ENCODE measurements around the gene CD74. TPM values are rescaled to one million over a fixed set of nuclear protein-coding genes. Genes with fewer than 3 reads are reported as not detected.

CD74 gene
- polyA plus RNA-seq, 2 of the 4 experiments (the other 2 are of a cell fraction), result not detected

GRCh38 chr5:150402901-150403342 lies 9.8 kb downstream of the CD74 start (continued):
- TF ChIP-seq E2F6 (IDR thresholded peaks at IDR 0.05; ENCODE audit: borderline replicate concordance, low read depth) (no peak), NR3C1 (IDR thresholded peaks at IDR 0.05) (no peak), FOXS1 (CRISPR knock-in tag; IDR thresholded peaks at IDR 0.05) (no peak), TP53 (CRISPR knock-in tag; IDR thresholded peaks at IDR 0.05) (no peak)

GRCh38 chr5:150402229-150402773 lies 10.4 kb downstream of the CD74 start:
- DNase-seq (ENCODE audit: low read depth in 1 of 2, low spot score in 1 of 2) (no peak), ATAC-seq (no peak), FAIRE-seq (no peak)
- Histone ChIP-seq H3K4me1 (no peaks in the 10 kb centered on the region), H3K27ac (no peak overlapping the region), H3K4me2 (no peak overlapping the region), H3K9me3 (no peaks in the 10 kb centered on the region), H3K4me3 (no peak overlapping the region)
- CTCF ChIA-PET, result interaction anchor here (1.9 kb wide), 1 partner anchor 34 kb away, joined by 5 read pairs; no protein-coding TSS in a partner anchor
- 73% methylated on average over 2 of the region's 4 CpGs for WGBS (ENCODE audit: missing lambda C conversion rate)
- TF ChIP-seq RAD21 (conservative IDR thresholded peaks at IDR 0.05 in 1 of 2, IDR thresholded peaks at IDR 0.05 in 1 of 2) (no peak), E2F6 (IDR thresholded peaks at IDR 0.05; ENCODE audit: borderline replicate concordance, low read depth) (no peak), MYC (IDR thresholded peaks at IDR 0.05; ENCODE audit: borderline replicate concordance, low read length) (no peak), POLR2AphosphoS2 (conservative IDR thresholded peaks at IDR 0.05; ENCODE audit: low read length) (no peak), RARB (CRISPR knock-in tag; IDR thresholded peaks at IDR 0.05) (no peak), MAZ (IDR thresholded peaks at IDR 0.05; ENCODE audit: borderline replicate concordance, low read depth, low read length) (no peak), CBX2 (IDR thresholded peaks at IDR 0.05; ENCODE audit: borderline replicate concordance, low read depth) (no peak)
- POLR2A ChIA-PET, result no interaction called here

GRCh38 chr5:150401376-150402228 lies 11.1 kb downstream of the CD74 start:
- Histone ChIP-seq H3K4me3 (no peak overlapping the region), H3K4me2 (no peak overlapping the region), H3K4me1 (no peaks in the 10 kb centered on the region), H3K27ac (no peak overlapping the region), H3K9me3 (no peaks in the 10 kb centered on the region)
- TF ChIP-seq NR3C1 (IDR thresholded peaks at IDR 0.05), result no peak
- TF ChIP-seq MAFK (IDR thresholded peaks at IDR 0.05; ENCODE audit: partially characterized antibody), result no peak
- TF ChIP-seq ZFP36 (IDR thresholded peaks at IDR 0.05; ENCODE audit: borderline replicate concordance, partially characterized antibody), result no peak
- TF ChIP-seq RARB (CRISPR knock-in tag; IDR thresholded peaks at IDR 0.05), result no peak
- ChIA-PET CTCF (interaction anchor here (1.9 kb wide), 1 partner anchor 35 kb away, joined by 5 read pairs; no protein-coding TSS in a partner anchor), POLR2A (no interaction called here)
- FAIRE-seq, result no peak
- 92% methylated on average over 10 of the region's 11 CpGs for WGBS (ENCODE audit: missing lambda C conversion rate)
- no peak for DNase-seq (ENCODE audit: low read depth in 1 of 2, low spot score in 1 of 2)
- ATAC-seq, result no peak

- TF ChIP-seq POLR2A (IDR thresholded peaks at IDR 0.05; ENCODE audit: low read length), result no peak
- no peak for TF ChIP-seq EHF (CRISPR knock-in tag; IDR thresholded peaks at IDR 0.05)
- TF ChIP-seq E2F6 (IDR thresholded peaks at IDR 0.05; ENCODE audit: borderline replicate concordance, low read depth), result no peak
- TF ChIP-seq TFCP2L1 (CRISPR knock-in tag; IDR thresholded peaks at IDR 0.05), result no peak
- TF ChIP-seq POLR2AphosphoS2 (conservative IDR thresholded peaks at IDR 0.05; ENCODE audit: low read length), result 0 out of 2 replicates have a peak, but pooled peaks have one; percentile 22
- TF ChIP-seq GATA3 (IDR thresholded peaks at IDR 0.05; ENCODE audit: borderline replicate concordance), result no peak
- no peak for TF ChIP-seq PBX3 (IDR thresholded peaks at IDR 0.05)
- no peak for TF ChIP-seq ZC3H11A (IDR thresholded peaks at IDR 0.05)
- TF ChIP-seq EHMT2 (IDR thresholded peaks at IDR 0.05; ENCODE audit: low read depth), result no peak
- Histone ChIP-seq H3K4me2 (no peak overlapping the region), H3K9me3 (no peaks in the 10 kb centered on the region), H3K4me3 (no peak overlapping the region), H3K27ac (no peak overlapping the region), H3K4me1 (no peaks in the 10 kb centered on the region)
- WGBS (ENCODE audit: missing lambda C conversion rate), result 90% methylated on average over 3 of the region's 3 CpGs
- ChIA-PET POLR2A (no interaction called here), CTCF (interaction anchor here (1.3 to 1.9 kb wide), 2 partner anchors 35 to 240 kb away, joined by 4 to 5 read pairs; no protein-coding TSS in a partner anchor)
- no peak for DNase-seq (ENCODE audit: low read depth in 1 of 2, low spot score in 1 of 2)
- no peak for ATAC-seq
- FAIRE-seq, result no peak
These were observed 11.7 kb downstream of the CD74 start for GRCh38 chr5:150401076-150401375.

Data from A549 (cell line).